Measurements from ENCODE around the gene PTPN5. TPM values are rescaled to one million over a fixed set of nuclear protein-coding genes. Genes with fewer than 3 reads are reported as not detected.

PTPN5 gene
- total RNA-seq, 2 experiments from 2014 or later: not detected

- ATAC-seq (ENCODE audit: low read depth): no peak
- H3K4me1 Mint-ChIP-seq: peaks cover 2% of the 10 kb centered on the region
- peaks cover 1% of the 10 kb centered on the region for H3K27me3 Mint-ChIP-seq
- no peak for DNase-seq
- no peaks in the 10 kb centered on the region for H3K9me3 Mint-ChIP-seq
- H3K27ac Mint-ChIP-seq: no peak overlapping the region
- no peak overlapping the region for H3K4me3 Mint-ChIP-seq
- H3K36me3 Mint-ChIP-seq: no peaks in the 10 kb centered on the region
- POLR2A ChIA-PET: no interaction called here
Measured at GRCh38 chr11:18743900-18744514, 47.6 kb downstream of the PTPN5 start.

DNA sequence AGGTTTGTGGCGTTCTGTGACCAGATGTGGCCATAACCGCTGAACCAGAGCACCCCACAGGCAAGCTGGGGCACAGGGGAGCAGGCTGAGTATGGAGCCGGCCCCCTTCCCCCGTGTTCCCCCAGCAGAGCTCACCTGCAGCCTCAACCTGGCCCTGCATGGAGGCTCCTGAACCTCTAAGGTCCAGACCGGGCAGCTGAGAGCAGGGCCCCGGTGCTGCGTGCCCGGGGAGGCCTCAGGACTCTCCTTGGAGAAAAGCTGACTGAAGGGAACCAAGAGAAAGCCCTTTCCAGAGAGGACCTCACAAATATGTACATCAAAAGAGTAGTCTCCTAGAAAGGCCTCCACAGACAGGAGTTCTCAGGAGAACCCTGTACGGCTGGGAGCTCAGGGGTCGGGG, 48.2 kb downstream of the PTPN5 start:
- Mint-ChIP-seq H3K27me3 (peaks cover 1% of the 10 kb centered on the region), H3K9me3 (no peaks in the 10 kb centered on the region), H3K4me3 (no peak overlapping the region), H3K36me3 (no peaks in the 10 kb centered on the region), H3K27ac (no peak overlapping the region), H3K4me1 (peaks cover 2% of the 10 kb centered on the region)
- DNase-seq (no peak), ATAC-seq (ENCODE audit: low read depth) (no peak)
- POLR2A ChIA-PET: no interaction called here

- H3K27ac Mint-ChIP-seq: no peak overlapping the region
- DNase-seq (no peak), ATAC-seq (ENCODE audit: low read depth) (no peak)
- H3K4me1 Mint-ChIP-seq: peaks cover 3% of the 10 kb centered on the region
- H3K4me3 Mint-ChIP-seq: no peak overlapping the region
- H3K9me3 Mint-ChIP-seq: no peaks in the 10 kb centered on the region
- no peaks in the 10 kb centered on the region for H3K36me3 Mint-ChIP-seq
- POLR2A ChIA-PET: no interaction called here
- peaks cover 1% of the 10 kb centered on the region for H3K27me3 Mint-ChIP-seq
Measured at GRCh38 chr11:18741783-18742182, 49.8 kb downstream of the PTPN5 start.

GRCh38 chr11:18739685-18740084, 51.9 kb downstream of the PTPN5 start:
- POLR2A ChIA-PET: no interaction called here
- no peaks in the 10 kb centered on the region for H3K9me3 Mint-ChIP-seq
- peaks cover 3% of the 10 kb centered on the region for H3K4me1 Mint-ChIP-seq
- peaks cover 1% of the 10 kb centered on the region for H3K27me3 Mint-ChIP-seq
- no peak overlapping the region for H3K4me3 Mint-ChIP-seq
- DNase-seq (no peak), ATAC-seq (ENCODE audit: low read depth) (no peak)
- no peak overlapping the region for H3K27ac Mint-ChIP-seq
- H3K36me3 Mint-ChIP-seq: no peaks in the 10 kb centered on the region

GRCh38 chr11:18737642-18738041, 54.0 kb downstream of the PTPN5 start:
- Mint-ChIP-seq H3K9me3 (no peaks in the 10 kb centered on the region), H3K27me3 (peaks cover 1% of the 10 kb centered on the region)
- POLR2A ChIA-PET: no interaction called here

GRCh38 chr11:18736590-18737148, 54.9 kb downstream of the PTPN5 start:
- DNase-seq: no peak
- no peaks in the 10 kb centered on the region for H3K36me3 Mint-ChIP-seq
- no peaks in the 10 kb centered on the region for H3K9me3 Mint-ChIP-seq
- H3K27me3 Mint-ChIP-seq: peaks cover 1% of the 10 kb centered on the region
- no peak overlapping the region for H3K27ac Mint-ChIP-seq
- no peak overlapping the region for H3K4me3 Mint-ChIP-seq
- peaks cover 5% of the 10 kb centered on the region for H3K4me1 Mint-ChIP-seq
- POLR2A ChIA-PET: no interaction called here
- ATAC-seq (ENCODE audit: low read depth): no peak

More at GRCh38 chr11:18737642-18738041, 54.0 kb downstream of the PTPN5 start:
- no peak for ATAC-seq (ENCODE audit: low read depth)
- Mint-ChIP-seq H3K27ac (no peak overlapping the region), H3K4me1 (peaks cover 3% of the 10 kb centered on the region), H3K36me3 (no peaks in the 10 kb centered on the region), H3K4me3 (no peak overlapping the region)
- DNase-seq: no peak

- DNase-seq (no peak), ATAC-seq (ENCODE audit: low read depth) (no peak)
- no peak overlapping the region for H3K4me3 Mint-ChIP-seq
- POLR2A ChIA-PET: interaction anchor here (0.6 kb wide), 1 partner anchor 268 kb away, joined by 5 read pairs; no protein-coding TSS in a partner anchor
- peaks cover 3% of the 10 kb centered on the region for H3K4me1 Mint-ChIP-seq
- H3K27me3 Mint-ChIP-seq: no peaks in the 10 kb centered on the region
- no peaks in the 10 kb centered on the region for H3K36me3 Mint-ChIP-seq
- no peak overlapping the region for H3K27ac Mint-ChIP-seq
- H3K9me3 Mint-ChIP-seq: no peaks in the 10 kb centered on the region
Measured at GRCh38 chr11:18733202-18733601, 58.4 kb downstream of the PTPN5 start.

DNA sequence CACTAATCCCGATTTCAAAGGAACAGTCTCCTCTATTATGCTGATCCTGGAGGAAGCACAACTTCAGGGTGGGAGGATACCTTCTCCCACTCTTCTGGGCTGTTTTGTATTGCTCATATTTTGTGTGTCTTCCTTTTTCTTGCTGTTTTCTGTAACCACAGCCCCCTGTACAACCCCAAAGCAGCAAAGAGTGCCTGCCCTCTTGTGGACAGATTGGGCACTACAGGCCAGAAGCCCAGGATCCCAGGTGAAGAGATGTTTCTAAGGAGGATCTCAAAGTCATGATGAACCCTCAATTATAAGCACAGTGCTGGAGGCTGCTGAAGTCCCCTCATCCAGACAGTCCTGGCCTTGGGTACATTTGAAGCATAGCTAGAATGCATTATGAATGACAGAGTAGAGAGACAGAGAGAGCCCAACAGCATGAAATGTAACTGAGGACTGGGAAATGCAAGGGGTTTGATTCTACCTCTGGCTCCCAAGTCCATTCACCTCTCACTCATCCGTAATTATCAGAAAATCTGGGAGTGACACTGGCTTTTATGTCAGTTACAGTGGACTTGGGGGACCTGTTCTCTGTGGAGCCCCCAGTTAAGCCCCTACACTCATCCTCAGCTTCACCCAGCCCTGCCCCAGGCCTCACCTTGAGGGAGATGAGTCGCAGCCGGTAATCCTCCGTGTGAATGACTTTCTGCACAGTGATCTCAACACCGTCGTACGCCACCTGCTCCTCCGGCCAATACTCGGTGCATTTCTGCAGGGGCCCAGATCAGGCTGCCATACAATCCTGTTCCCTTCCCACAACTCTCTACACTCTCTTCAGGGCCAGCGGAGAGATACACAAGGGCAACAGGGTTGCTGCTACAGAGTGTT, 59.4 kb downstream of the PTPN5 start:
- H3K4me3 Mint-ChIP-seq: no peak overlapping the region
- H3K9me3 Mint-ChIP-seq: no peaks in the 10 kb centered on the region
- H3K36me3 Mint-ChIP-seq: no peaks in the 10 kb centered on the region
- H3K4me1 Mint-ChIP-seq: peaks cover 3% of the 10 kb centered on the region
- POLR2A ChIA-PET: interaction anchor here (0.6 to 1.2 kb wide), 2 partner anchors 98 to 267 kb away, joined by 3 to 5 read pairs; partner anchors contain the start of gene SPTY2D1
- H3K27me3 Mint-ChIP-seq: no peaks in the 10 kb centered on the region
- DNase-seq (peak; percentile 73), ATAC-seq (ENCODE audit: low read depth) (peak; percentile 55)
- no peak overlapping the region for H3K27ac Mint-ChIP-seq

DNA sequence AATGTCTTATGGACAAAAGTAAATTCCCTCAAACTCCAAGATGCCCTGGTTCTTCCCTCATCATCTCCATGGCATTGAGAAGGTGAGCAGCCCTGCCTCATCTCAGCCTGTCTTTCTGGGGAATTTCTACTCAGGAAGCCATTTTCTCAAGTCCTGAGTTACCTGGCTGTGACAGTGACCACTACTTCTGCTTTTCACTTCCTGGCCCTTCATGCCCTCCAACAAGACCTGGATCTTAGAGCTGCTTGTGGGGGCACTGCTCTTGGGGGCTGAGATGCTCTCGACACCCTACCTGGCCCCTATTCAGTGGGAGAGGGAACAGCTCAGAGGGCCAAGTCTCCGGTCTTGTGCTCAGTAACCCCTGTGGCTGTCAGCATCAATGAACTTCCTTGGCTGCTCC, 60.2 kb downstream of the PTPN5 start:
- Mint-ChIP-seq H3K36me3 (no peaks in the 10 kb centered on the region), H3K9me3 (no peaks in the 10 kb centered on the region), H3K4me3 (no peak overlapping the region), H3K27me3 (no peaks in the 10 kb centered on the region), H3K4me1 (peaks cover 3% of the 10 kb centered on the region), H3K27ac (no peak overlapping the region)
- DNase-seq: no peak
- no peak for ATAC-seq (ENCODE audit: low read depth)
- POLR2A ChIA-PET: interaction anchor here (1.0 to 1.2 kb wide), 2 partner anchors 97 to 205 kb away, joined by 3 to 4 read pairs; partner anchors contain the start of genes SPTY2D1 and TSG101

GRCh38 chr11:18730020-18730419, 61.6 kb downstream of the PTPN5 start:
- Mint-ChIP-seq H3K27ac (no peak overlapping the region), H3K4me1 (peaks cover 3% of the 10 kb centered on the region), H3K9me3 (no peaks in the 10 kb centered on the region), H3K4me3 (no peak overlapping the region), H3K27me3 (no peaks in the 10 kb centered on the region), H3K36me3 (no peaks in the 10 kb centered on the region)
- DNase-seq (no peak), ATAC-seq (ENCODE audit: low read depth) (no peak)
- POLR2A ChIA-PET: no interaction called here

- H3K27me3 Mint-ChIP-seq: no peaks in the 10 kb centered on the region
- no peaks in the 10 kb centered on the region for H3K9me3 Mint-ChIP-seq
- POLR2A ChIA-PET: no interaction called here
- H3K36me3 Mint-ChIP-seq: no peaks in the 10 kb centered on the region
- ATAC-seq (ENCODE audit: low read depth): no peak
- H3K27ac Mint-ChIP-seq: no peak overlapping the region
- peaks cover 3% of the 10 kb centered on the region for H3K4me1 Mint-ChIP-seq
- no peak overlapping the region for H3K4me3 Mint-ChIP-seq
- no peak for DNase-seq
Measured at GRCh38 chr11:18729426-18729825, 62.2 kb downstream of the PTPN5 start.

DNA sequence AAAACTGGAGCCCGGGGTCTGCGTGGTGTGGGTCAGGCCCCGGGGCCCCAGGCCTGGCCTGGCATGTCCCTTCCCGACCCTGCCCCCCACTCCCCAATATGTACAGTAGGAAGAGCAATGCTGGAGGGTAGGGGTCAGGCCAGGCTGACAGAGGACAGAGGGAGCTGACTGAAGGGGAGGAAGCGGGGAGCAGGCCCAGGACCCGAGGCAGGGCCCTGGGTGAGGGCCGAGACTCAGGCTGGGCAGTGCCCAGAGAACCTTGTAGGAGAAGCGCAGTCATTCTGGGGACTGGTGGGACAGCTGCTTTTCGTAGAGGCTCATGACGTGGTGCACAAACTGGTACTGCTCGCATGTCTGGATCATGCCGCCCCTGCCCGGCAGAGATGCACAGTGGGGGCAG, 62.9 kb downstream of the PTPN5 start:
- Mint-ChIP-seq H3K36me3 (no peaks in the 10 kb centered on the region), H3K4me3 (no peak overlapping the region), H3K4me1 (peaks cover 3% of the 10 kb centered on the region), H3K27me3 (no peaks in the 10 kb centered on the region), H3K9me3 (no peaks in the 10 kb centered on the region), H3K27ac (no peak overlapping the region)
- ATAC-seq (ENCODE audit: low read depth) (no peak), DNase-seq (no peak)
- POLR2A ChIA-PET: interaction anchor here (0.5 kb wide), 1 partner anchor 1651 kb away, joined by 3 read pairs; no protein-coding TSS in a partner anchor

GRCh38 chr11:18727479-18728236, 63.9 kb downstream of the PTPN5 start:
- peak; percentile 43 for ATAC-seq (ENCODE audit: low read depth)
- POLR2A ChIA-PET: no interaction called here
- H3K27ac Mint-ChIP-seq: no peak overlapping the region
- no peaks in the 10 kb centered on the region for H3K9me3 Mint-ChIP-seq
- H3K4me3 Mint-ChIP-seq: no peak overlapping the region
- no peaks in the 10 kb centered on the region for H3K27me3 Mint-ChIP-seq
- peaks cover 3% of the 10 kb centered on the region for H3K4me1 Mint-ChIP-seq
- no peak for DNase-seq
- no peaks in the 10 kb centered on the region for H3K36me3 Mint-ChIP-seq

Measured in activated naive CD8-positive, alpha-beta T cell treated with anti-CD3 and anti-CD28 coated beads, Interleukin-2, amount 10 ng/mL, durations not matched to agents 7 days and 5 days (primary cell).